Smooth muscle cell of trachea (primary cell): Measurements from ENCODE around the gene RAB7A. TPM values are rescaled to one million over a fixed set of nuclear protein-coding genes. Genes with fewer than 3 reads are reported as not detected.

Source experiments
- total RNA-seq: library from RNA; depleted of rRNA; stranded (reverse); fragments of >200 nt; gene quantifications from 2 replicates; pipeline ENCODE4 v1.2.1, GENCODE V29; 2014

RAB7A gene
- 50.1 and 66.2 TPM in 2 replicates for total RNA-seq

GRCh38 chr3:128726023-128727016 lies at the start of gene RAB7A:
TSS of gene RAB7A (plus strand) at chr3:128726183. CDS start at chr3:128795368, 69,185 bp downstream.

Other genes starting within 250 kb of the RAB7A start
- 1.6 and 2.6 TPM in 2 replicates for gene GATA2, start 233.0 kb upstream of the RAB7A start, total RNA-seq
- 418 and 502 TPM in 2 replicates for gene RPN1, start 75.4 kb upstream of the RAB7A start, total RNA-seq
- gene ACAD9, start 153.4 kb downstream of the RAB7A start, total RNA-seq, result 45.8 and 59.5 TPM in 2 replicates